ENCODE measurements around the gene SMNDC1. TPM values are rescaled to one million over a fixed set of nuclear protein-coding genes. Genes with fewer than 3 reads are reported as not detected.

The SMNDC1 gene
- total RNA-seq (2022) (46.6 and 48.2 TPM in 2 replicates), Bru-seq, nascent RNA (percentile 96 among the genes with signal in this experiment), BruChase-seq, experiment 1, labeled RNA remaining after a 6-hour chase (percentile 95 among the genes with signal in this experiment), BruChase-seq, experiment 2, labeled RNA remaining after a 2-hour chase (percentile 94 among the genes with signal in this experiment)
- long read RNA-seq, full-length matches to known transcripts: 20 of 36 reads
- long read RNA-seq, partial matches to known transcripts: 1 of 36 reads
- long read RNA-seq, other reads (novel, unspliced or antisense): 15 of 36 reads

DNA sequence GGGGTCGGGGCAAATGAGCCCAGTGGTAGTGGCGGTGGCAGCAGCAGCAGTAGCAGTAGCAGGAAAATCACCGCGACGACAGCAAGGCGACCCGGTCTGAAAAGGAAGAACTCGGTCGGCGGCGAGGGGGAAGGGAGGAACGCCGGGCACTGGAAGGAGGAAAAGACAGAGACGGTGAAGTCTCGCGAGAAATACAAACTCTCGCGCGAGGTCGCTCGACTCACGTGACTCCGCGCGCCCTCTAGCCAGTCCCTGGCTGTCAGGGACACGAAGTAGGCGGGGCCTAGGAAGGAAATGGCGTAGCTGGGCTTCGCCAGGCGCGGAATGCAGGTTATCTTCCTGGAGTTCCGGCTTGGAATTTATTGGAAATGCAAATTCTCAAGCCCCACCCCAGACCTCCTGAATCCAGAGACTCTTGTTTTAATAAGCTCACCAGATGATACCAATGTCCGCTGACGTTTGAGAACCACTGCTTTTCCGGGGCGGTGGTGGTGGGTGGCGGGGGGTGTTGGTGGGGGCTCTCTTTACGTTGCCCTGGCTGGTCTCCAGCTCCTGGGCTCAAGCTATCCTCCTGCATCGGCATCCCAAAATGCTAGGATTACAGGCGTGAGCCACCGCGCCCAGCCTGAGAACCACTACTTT is at the start of gene SMNDC1:
Gene SMNDC1, minus strand, starts transcription at position 141 of the 642 bp plus-strand sequence. CDS start 1,333 bp downstream, outside the sequence.
- CTCF ChIA-PET: interaction anchor here (0.5 to 7.0 kb wide), 14 partner anchors 8 to 409 kb away, joined by 3 to 87 read pairs (median 4); no protein-coding TSS in a partner anchor
- intact Hi-C loops (cut with micrococcal nuclease): loop anchor here (5.0 kb wide), 1 partner anchor 567 kb away; the partner anchor contains the start of gene PDCD4
- no peaks in the 10 kb centered on the region for H3K27me3 Mint-ChIP-seq (ENCODE audit: insufficient read depth, unreplicated experiment)
- no TSS peak for BruUV-seq (replicated peaks)
- H3K36me3 Mint-ChIP-seq (ENCODE audit: insufficient read depth, unreplicated experiment): peaks cover 36% of the 10 kb centered on the region
- H3K27ac Mint-ChIP-seq (ENCODE audit: low read depth, unreplicated experiment): peak within 1 kb of the TSS; percentile 95
- POLR2A ChIA-PET: interaction anchor here (0.6 to 4.8 kb wide), 45 partner anchors 9 to 1835 kb away, joined by 3 to 44 read pairs (median 4); partner anchors contain the start of genes BBIP1, MXI1, SHOC2 and SMC3
- peak within 1 kb of the TSS; percentile 94 for H3K4me3 Mint-ChIP-seq (ENCODE audit: unreplicated experiment)
- peaks cover 10% of the 10 kb centered on the region for H3K4me1 Mint-ChIP-seq (ENCODE audit: insufficient read depth, unreplicated experiment)
- H3K9me3 Mint-ChIP-seq (ENCODE audit: unreplicated experiment): no peaks in the 10 kb centered on the region
- peak; percentile 98 for DNase-seq (ENCODE audit: unreplicated experiment)
- TF ChIP-seq, protein P1, sequence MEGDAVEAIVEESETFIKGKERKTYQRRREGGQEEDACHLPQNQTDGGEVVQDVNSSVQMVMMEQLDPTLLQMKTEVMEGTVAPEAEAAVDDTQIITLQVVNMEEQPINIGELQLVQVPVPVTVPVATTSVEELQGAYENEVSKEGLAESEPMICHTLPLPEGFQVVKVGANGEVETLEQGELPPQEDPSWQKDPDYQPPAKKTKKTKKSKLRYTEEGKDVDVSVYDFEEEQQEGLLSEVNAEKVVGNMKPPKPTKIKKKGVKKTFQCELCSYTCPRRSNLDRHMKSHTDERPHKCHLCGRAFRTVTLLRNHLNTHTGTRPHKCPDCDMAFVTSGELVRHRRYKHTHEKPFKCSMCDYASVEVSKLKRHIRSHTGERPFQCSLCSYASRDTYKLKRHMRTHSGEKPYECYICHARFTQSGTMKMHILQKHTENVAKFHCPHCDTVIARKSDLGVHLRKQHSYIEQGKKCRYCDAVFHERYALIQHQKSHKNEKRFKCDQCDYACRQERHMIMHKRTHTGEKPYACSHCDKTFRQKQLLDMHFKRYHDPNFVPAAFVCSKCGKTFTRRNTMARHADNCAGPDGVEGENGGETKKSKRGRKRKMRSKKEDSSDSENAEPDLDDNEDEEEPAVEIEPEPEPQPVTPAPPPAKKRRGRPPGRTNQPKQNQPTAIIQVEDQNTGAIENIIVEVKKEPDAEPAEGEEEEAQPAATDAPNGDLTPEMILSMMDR (IDR thresholded peaks at IDR 0.05; ENCODE audit: unreplicated experiment): no peak

DNA sequence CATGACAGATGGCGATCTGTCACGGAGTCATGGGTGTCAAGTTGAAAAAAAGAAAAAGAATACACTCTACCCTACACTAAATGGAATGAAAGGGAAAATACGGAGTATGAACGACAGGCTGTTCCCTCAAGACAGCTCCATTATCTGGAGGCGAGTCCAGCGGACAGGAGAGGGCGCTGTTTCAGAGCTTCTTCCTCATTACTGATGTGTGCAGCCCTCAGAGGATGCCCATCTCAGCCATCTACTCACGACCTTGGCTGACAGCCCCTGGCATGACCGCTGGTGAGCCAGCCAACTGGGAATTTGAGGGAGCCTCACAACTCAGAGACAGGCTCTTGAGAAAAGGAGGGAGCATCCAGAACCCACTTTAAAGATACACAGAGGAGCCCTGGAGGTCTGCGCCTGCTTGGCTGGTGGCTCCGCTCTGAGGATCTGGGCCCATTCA is 49.6 kb upstream of the SMNDC1 start:
- peak; percentile 92 for DNase-seq (ENCODE audit: unreplicated experiment)
- intact Hi-C loops (cut with micrococcal nuclease): loop anchor here (1.0 kb wide), 7 partner anchors 43 to 246 kb away; no protein-coding TSS in a partner anchor
- Mint-ChIP-seq H3K27ac (ENCODE audit: low read depth, unreplicated experiment) (peak overlapping the region; percentile 56), H3K4me3 (ENCODE audit: unreplicated experiment) (peak overlapping the region; percentile 30), H3K9me3 (ENCODE audit: unreplicated experiment) (no peaks in the 10 kb centered on the region), H3K4me1 (ENCODE audit: insufficient read depth, unreplicated experiment) (peaks cover 52% of the 10 kb centered on the region), H3K27me3 (ENCODE audit: insufficient read depth, unreplicated experiment) (no peaks in the 10 kb centered on the region), H3K36me3 (ENCODE audit: insufficient read depth, unreplicated experiment) (no peaks in the 10 kb centered on the region)
- POLR2A ChIA-PET: interaction anchor here (0.5 to 9.1 kb wide), 14 partner anchors 9 to 145 kb away, joined by 3 to 108 read pairs (median 6); partner anchors contain the start of genes DUSP5 and SMNDC1
- CTCF ChIA-PET: interaction anchor here (0.7 to 4.6 kb wide), 17 partner anchors 9 to 236 kb away, joined by 3 to 64 read pairs (median 5); partner anchors contain the start of gene DUSP5
- TF ChIP-seq, protein P1 (IDR thresholded peaks at IDR 0.05; ENCODE audit: unreplicated experiment): peak; percentile 60
- no TSS peak for BruUV-seq (replicated peaks)

DNA sequence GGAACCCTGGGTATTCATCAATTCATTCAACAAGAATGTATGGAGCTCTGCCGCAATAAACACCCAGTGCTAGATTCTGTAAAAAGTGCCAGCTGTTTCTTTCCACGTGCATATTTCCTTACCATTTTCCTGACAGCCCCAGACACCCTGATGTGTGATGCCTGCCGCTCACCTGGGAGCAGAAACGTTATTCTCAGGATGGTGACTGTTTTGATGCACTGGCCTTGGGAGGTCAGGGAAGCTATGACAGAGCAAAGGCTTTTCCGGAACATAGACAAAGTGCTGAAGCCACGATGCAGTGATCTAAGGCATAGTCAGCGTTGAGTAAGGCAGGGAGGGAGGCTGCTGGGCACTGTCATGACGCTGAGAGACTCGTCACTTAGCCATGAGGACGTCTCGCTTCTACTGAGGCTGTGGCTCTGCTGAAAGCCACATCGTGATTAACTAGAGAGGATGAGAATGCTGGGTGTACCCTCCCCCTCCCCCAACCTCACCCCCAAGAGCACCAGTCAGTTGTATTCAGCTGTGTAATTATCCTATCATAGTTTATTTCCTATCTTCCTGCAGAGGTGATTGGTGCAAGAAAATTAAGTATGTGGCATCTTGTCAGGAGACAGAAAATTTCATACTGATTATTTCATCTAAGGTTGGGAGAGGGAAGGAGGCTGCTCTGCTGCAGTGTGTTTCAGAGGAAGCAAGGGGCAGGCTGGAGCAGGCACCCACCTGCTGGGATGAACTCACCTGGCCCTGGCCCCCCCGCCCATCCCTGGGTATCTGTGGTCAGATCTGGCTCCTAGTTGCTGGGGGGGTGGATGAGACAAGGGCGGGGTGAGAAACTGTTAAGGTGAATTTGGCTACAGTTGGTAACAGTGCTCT is 48.8 kb upstream of the SMNDC1 start:
- CTCF ChIA-PET: interaction anchor here (0.7 to 4.6 kb wide), 26 partner anchors 8 to 237 kb away, joined by 3 to 64 read pairs (median 4); partner anchors contain the start of gene DUSP5

More for the DNA sequence above, 48.8 kb upstream of the SMNDC1 start:
- BruUV-seq (replicated peaks): no TSS peak
- Mint-ChIP-seq H3K36me3 (ENCODE audit: insufficient read depth, unreplicated experiment) (no peaks in the 10 kb centered on the region), H3K27me3 (ENCODE audit: insufficient read depth, unreplicated experiment) (no peaks in the 10 kb centered on the region), H3K9me3 (ENCODE audit: unreplicated experiment) (no peaks in the 10 kb centered on the region), H3K4me1 (ENCODE audit: insufficient read depth, unreplicated experiment) (peaks cover 48% of the 10 kb centered on the region), H3K4me3 (ENCODE audit: unreplicated experiment) (peak overlapping the region; percentile 30), H3K27ac (ENCODE audit: low read depth, unreplicated experiment) (peak overlapping the region; percentile 56)
- intact Hi-C loops (cut with micrococcal nuclease): loop anchor here (1.0 kb wide), 7 partner anchors 42 to 247 kb away; no protein-coding TSS in a partner anchor
- DNase-seq (ENCODE audit: unreplicated experiment): peak; percentile 63
- TF ChIP-seq, protein P1 (IDR thresholded peaks at IDR 0.05; ENCODE audit: unreplicated experiment): no peak
- POLR2A ChIA-PET: interaction anchor here (0.9 to 9.1 kb wide), 15 partner anchors 8 to 146 kb away, joined by 3 to 108 read pairs (median 5); partner anchors contain the start of gene DUSP5

Data from MCF 10A (cell line).